Ammon's horn (tissue), 1 donor: ENCODE measurements around the gene ING1.
"Not testable (repeated sequence)": the region's sequence is repeated elsewhere in the genome, so short reads cannot be mapped to it uniquely, and the experiment has no call there.

Source experiments
- DNase-seq: peaks from one replicate; pipeline ENCODE4 v3.0.0-alpha.2; 2016; ENCODE audit warnings: low spot score

The ING1 gene

DNA sequence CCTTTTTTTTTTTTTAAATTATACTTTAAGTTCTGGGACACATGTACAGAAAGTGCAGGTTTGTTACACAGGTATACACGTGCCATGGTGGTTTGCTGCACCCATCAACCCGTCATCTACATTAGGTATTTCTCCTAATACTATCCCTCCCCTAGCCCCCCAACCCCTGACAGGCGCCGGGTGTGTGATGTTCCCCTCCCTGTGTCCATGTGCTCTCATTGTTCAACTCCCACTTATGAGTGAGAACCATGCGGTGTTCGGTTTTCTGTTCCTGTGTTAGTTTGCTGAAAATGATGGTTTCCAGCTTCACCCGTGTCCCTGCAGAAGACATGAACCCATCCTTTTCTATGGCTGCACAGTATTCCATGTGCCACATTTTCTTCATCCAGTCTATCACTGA is 17.7 kb upstream of the ING1 start:
- DNase-seq, result not testable (repeated sequence)

DNA sequence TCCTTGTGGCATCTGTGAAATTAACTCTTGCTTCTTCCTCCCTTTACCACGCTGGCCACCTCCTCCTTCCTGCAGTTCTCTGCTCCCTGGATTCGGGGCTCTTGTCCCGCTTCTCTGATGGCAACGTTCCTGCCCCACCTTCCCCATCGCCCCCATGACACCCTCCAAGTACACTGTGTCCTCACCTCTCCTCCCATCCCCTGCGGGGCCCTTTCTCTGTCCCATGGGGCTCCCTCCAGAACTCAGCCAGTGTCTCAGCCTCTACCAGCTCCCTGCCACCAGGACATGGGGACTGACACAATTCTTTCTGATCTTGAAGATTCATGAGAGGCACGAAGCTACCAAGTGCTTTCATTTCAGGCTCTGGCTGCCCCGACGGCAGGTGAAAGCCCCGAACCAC is 16.7 kb upstream of the ING1 start:
- no peak for DNase-seq

GRCh38 chr13:110697842-110698241 is 15.7 kb upstream of the ING1 start:
- DNase-seq, result no peak

GRCh38 chr13:110698689-110699088 is 14.8 kb upstream of the ING1 start:
- no peak for DNase-seq

GRCh38 chr13:110699148-110700145 is 14.1 kb upstream of the ING1 start:
- no peak for DNase-seq

DNA sequence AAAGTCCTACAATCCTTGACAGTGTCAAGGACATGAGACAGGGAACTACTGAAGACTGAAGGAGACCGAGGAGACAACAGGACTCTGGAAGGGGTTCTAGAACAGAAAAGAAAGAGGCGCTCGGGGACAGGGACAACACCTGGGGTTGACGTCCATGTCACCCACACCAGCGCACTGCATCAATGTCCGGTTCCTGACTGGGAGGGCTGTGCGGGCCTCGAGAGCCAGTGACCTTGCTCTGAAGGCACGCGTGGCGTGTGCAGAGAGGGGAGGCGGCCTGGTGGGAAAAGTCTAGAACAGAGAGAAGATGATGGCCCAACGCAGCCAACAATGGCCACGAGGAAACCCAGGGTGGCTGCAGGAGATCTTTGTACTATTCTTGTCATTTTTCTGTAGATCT is 13.3 kb upstream of the ING1 start:
- no peak for DNase-seq

GRCh38 chr13:110700641-110701040 is 12.9 kb upstream of the ING1 start:
- no peak for DNase-seq

- not testable (repeated sequence) for DNase-seq
Observed at GRCh38 chr13:110701061-110701460, 12.4 kb upstream of the ING1 start.

GRCh38 chr13:110702089-110702488 is 11.4 kb upstream of the ING1 start:
- no peak for DNase-seq

DNA sequence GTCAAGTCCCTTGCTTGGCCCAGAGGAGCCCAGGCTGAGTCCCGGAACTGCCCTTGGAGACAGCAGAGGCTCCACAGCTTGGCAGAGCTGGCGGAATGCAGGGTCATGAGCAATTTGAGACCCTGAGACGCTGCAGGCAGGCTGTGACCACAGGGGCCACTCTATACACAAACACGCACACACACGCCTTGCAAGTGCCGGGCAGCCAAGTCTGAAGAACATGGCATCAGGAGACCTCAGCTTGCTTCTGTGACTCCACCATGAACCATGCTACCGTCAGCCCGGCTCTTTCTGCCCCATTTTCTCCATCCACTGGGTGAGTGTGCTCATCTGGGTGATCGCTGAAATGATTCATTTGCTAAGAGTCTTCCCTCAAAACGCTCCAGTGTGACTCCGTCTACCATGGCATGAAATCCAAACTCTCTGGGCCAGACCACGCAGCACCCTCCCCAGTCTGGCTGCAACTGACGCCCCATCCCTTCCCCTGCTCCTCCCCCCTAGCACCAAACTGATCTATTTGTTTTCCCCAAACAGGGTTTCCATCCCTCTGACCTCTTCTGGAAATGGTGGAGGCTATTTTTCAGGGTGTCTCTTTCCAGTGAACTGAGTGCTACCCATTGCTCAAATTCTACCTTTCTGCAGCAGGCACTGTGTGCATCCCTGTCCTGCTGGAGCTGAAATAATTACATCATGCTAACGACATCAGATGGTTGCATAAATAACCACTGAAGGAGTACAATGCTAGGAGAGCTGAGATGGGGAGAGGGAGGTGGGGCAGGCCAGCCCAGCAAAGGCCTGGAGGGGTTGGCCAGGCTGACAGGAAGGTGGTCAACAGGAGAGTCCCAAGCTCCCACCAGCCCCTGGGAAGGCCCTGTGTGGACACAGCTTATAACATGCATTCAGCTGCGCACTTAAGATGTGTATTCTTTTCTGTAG is 10.6 kb upstream of the ING1 start:
- no peak for DNase-seq

DNA sequence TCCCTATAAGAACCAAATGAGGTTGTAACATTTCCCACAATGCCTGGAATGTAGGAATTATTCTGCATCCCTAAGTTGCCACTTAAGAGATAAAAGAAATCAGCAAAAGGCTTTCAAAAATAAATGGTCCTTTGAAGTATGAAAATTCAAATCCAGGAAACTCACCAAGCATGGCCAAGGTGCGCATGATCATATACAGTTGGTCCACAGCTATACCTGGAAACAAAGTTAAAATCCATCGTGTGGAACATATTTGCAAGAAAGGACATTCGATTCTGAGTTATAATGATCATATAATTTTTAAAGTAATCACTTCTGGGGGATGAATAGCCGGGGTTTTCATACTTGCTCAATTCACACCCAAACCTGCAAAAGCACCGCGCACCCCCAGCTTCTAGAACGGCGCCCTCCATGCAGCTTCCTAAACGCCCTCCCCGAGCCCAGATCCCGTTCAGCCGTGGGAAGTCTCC is 8.1 kb upstream of the ING1 start:
- DNase-seq, result no peak

- peak; percentile 97 for DNase-seq
Observed at GRCh38 chr13:110705826-110706569, 7.5 kb upstream of the ING1 start, which contains the start of gene CARS2. TSS of gene CARS2 (minus strand) at chr13:110706116. CDS start at chr13:110706093, 23 bp downstream.

GRCh38 chr13:110706570-110707372 is 6.7 kb upstream of the ING1 start:
- no peak for DNase-seq

- DNase-seq, result peak; percentile 90
Observed at GRCh38 chr13:110712081-110712848, 1.2 kb upstream of the ING1 start.

DNA sequence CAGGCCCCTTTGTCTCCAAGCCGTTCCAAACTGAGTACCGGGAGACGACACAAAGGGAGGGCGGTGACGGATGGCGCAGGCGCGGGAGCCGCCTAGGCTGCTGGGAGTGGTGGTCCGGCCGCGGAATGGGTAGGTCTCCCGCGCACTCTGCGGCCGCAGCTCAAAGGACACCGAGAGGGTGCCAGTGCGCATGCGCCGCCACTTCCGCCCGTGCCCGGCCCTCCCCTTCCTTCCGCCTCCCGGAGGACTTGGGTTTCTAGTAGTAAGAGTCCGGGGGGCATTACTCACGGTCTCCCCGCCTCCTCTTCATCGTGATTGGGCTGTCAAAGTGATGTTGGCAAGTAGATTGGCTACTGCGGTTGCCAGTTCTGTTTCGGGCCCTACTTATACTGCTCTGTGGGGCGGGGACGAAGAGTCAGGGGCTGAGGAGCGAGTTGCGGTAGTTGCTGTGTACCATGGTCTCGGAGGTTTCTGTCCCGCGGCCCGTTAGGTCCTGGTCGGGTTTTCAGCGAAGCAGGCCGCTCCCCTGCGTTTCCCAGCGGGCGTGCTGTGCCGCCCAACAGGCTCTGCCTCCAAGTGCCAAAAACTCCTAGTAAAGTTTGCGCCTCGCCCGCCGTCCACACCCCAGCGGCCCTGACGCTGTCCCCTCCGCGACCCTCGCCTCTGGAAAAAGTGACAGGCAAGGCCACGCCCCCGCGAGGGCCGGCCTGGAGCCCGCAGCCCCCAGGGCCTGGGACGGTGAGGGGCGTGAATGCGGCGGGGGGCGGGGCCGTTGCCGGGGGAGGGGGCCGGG is 455 bp upstream of the ING1 start:
- peak; percentile 99 for DNase-seq

DNA sequence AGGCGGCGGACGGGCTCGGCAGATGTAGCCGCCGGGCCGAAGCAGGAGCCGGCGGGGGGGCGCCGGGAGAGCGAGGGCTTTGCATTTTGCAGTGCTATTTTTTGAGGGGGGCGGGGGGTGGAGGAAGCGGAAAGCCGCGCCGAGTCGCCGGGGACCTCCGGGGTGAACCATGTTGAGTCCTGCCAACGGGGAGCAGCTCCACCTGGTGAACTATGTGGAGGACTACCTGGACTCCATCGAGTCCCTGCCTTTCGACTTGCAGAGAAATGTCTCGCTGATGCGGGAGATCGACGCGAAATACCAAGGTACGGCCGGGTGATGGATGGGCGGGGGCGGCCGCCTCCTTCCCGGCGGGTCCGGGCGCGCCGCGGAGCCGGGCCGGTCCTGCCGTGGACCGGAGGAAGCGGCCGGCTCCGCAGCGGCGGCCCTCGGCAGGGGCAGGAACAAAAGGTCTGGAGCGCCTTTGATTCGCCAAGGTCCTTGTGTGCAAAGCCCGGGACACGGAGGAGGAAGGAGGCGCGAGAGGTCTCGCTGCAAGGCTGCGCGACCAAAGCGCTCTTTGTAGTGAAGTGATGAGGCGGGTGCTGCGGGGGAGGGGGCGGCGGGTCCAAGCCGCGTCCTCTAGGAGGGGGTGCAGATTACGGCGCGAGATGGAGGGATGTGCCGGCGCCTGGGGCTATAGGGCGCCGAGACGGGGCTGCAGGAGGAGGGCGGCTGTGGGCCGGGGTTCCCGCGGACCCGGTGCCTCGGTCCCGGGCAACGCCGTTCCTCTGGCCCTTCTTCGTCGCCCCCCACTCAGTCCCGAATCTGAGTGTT is 689 bp downstream of the ING1 start:
- peak; percentile 72 for DNase-seq

DNA sequence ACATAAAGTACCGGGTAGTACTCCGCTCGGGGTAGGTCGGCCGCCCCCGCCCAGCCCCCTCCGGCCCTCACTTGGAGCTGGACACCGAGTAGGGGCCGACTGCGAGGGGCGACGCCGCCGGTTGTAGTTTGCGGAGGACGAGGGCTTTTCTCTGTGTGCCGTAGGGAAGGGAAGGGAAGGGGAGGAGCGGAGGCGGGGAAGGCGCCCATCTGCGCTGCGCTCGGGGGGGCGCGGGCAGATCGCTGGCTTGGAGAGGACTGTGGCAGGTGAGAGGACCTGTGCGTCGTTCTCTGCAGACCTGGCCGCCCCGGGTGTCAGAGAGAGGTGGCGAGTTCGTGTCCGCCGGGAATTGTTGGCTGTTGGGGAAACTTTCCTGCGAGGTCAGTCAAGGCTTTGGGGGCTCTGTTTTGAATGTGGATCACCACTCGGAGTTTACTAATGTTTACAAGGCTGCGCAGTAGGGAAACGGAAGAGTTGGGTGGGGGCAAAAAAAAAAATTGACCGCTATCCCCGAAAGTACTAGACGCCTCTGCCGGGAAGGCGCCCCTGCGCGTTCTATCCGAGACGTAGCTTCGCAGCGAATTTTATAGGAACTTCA is 1.4 kb downstream of the ING1 start:
- DNase-seq, result peak; percentile 73
